ENCODE data around the gene CNOT3. TPM values are rescaled to one million over a fixed set of nuclear protein-coding genes. Genes with fewer than 3 reads are reported as not detected.
A peak's percentile ranks its signal among the peaks of the same experiment; 100 is the strongest.

CNOT3 gene
- total RNA-seq, 5 donors from 2014 or later (not counting 1 experiment from before 2014, with no cell fraction given): 45.9 to 83.1 (median 77.0) TPM

DNA sequence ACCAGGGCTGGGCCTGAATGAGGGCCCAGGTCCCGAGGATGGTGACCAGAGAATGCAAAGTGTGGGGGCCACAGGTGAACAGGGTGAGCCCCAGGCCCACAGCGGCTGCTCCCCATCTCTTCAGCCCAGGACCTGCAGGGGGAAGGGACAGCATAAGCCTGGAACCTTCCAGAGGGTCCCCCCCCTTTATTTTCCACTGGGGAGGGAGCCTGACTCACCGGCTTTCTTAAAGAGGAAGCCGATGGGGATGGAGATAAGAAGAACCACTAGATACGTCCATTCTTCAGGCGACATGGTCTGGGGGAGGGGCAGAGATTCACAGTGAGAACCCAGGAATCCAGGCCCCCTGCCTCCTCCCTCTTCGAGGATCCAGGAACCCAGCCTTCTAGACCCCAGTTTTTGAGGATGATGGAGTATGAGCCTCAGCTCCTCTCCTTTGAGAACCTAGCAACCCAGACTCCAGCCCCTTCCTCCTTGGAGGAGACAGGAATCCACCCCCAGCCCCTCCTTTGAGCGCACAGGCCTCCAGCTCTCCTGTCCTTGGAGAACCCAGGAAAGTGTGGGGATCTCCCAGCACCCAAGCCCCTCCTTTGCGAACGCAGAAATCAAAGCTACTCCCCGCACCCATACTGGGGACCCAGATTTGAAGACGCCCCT, 50.8 kb downstream of the CNOT3 start:
- 27% methylated on average over 7 of the region's 12 CpGs for WGBS (ENCODE audit: insufficient coverage)
- peaks cover 2 to 17% of the 10 kb centered on the region in 2 donors for H3K36me3 ChIP-seq (ENCODE audit: control insufficient read depth in 2 of 2, extremely low read depth in 1 of 2, insufficient read depth in 1 of 2, low read length in 1 of 2)
- ChIA-PET POLR2A (interaction anchor here (0.7 to 1.2 kb wide), 2 partner anchors 29 to 44 kb away, joined by 3 to 6 read pairs; partner anchors contain the start of gene LENG1 (in 1 of the 2)), CTCF (interaction anchor here in 1 of 2 donors (0.6 to 1.7 kb wide), 6 partner anchors 11 to 1466 kb away, joined by 3 to 12 read pairs (median 4); no protein-coding TSS in a partner anchor)
- Mint-ChIP-seq H3K27me3 (no peaks in the 10 kb centered on the region), H3K4me3 (peak overlapping the region; percentile 78 to 92 (median 92)), H3K4me1 (peaks cover 39 to 49% (median 41%) of the 10 kb centered on the region in 3 donors), H3K36me3 (peaks cover 5% of the 10 kb centered on the region), H3K27ac (peak overlapping the region; percentile 76 to 78), H3K9me3 (no peaks in the 10 kb centered on the region)
- peak overlapping the region; percentile 53 to 67 for H3K4me3 ChIP-seq (ENCODE audit: control insufficient read depth in 1 of 2, extremely low read depth in 1 of 2, low read length in 1 of 2)
- ATAC-seq (replicated peaks in 1 of 4) (no peak), DNase-seq (peak in 10 of 35 experiments; percentile 18 to 57 (median 36))
- H3K27ac ChIP-seq (ENCODE audit: low read length): peak overlapping the region; percentile 62
- H3K9me3 ChIP-seq: no peaks in the 10 kb centered on the region
- peaks cover 17 to 27% of the 10 kb centered on the region in 2 experiments for H3K4me1 ChIP-seq (ENCODE audit: control insufficient read depth in 1 of 2, extremely low read depth in 1 of 2, insufficient read depth in 2 of 2, low read length in 2 of 2)
- H3K27me3 ChIP-seq (replicated peaks in 1 of 2; ENCODE audit: control insufficient read depth in 2 of 2, extremely low read depth in 1 of 2, insufficient read depth in 2 of 2, low read length in 1 of 2): no peaks in the 10 kb centered on the region

DNA sequence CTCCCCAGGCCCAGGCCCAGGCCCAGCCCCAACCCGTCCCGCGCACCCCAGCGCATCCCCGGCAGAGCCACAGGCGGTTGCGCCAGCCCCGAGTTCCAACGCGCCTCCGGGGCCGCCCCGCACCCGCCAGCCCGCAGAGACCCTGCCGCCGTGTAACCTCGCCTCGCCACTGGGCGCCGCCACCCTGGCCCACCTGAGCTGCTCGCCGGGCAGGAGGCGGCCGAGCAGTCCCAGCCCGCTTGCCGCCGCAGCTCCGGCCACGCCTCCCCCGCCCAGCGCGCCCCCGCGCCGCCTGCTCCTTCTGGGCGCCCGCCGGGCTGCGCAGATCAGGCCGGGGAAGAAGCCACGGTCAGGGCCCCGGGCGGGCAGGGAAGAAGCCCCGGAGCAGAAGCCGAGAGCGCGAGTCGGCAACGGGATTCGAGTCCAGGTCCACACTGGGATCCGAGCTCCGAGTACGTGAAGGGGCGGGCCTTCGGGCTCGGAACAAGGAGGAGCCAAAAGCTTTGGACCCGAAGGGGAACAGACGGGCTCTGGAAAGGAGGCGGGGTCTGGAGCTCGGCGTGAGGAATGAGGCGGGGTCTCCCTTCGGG, 51.7 kb downstream of the CNOT3 start, which contains the start of gene MBOAT7:
TSS of gene MBOAT7 (minus strand) at position 436 of the 590 bp plus-strand sequence. CDS start 1,072 bp downstream, outside the sequence.
- DNase-seq (peak in 8 of 35 experiments; percentile 20 to 52 (median 40)), ATAC-seq (replicated peaks in 1 of 4) (peak in 2 of 4 experiments; percentile 0 to 1)
- Histone ChIP-seq H3K27ac (ENCODE audit: low read length) (peak within 1 kb of the TSS; percentile 100), H3K27me3 (replicated peaks in 1 of 2; ENCODE audit: control insufficient read depth in 2 of 2, extremely low read depth in 1 of 2, insufficient read depth in 2 of 2, low read length in 1 of 2) (no peaks in the 10 kb centered on the region), H3K36me3 (ENCODE audit: control insufficient read depth in 2 of 2, extremely low read depth in 1 of 2, insufficient read depth in 1 of 2, low read length in 1 of 2) (peaks cover 2 to 26% of the 10 kb centered on the region in 2 donors), H3K9me3 (no peaks in the 10 kb centered on the region), H3K4me3 (ENCODE audit: control insufficient read depth in 1 of 2, extremely low read depth in 1 of 2, low read length in 1 of 2) (peak within 1 kb of the TSS; percentile 67 to 84), H3K4me1 (ENCODE audit: control insufficient read depth in 1 of 2, extremely low read depth in 1 of 2, insufficient read depth in 2 of 2, low read length in 2 of 2) (peaks cover 17 to 27% of the 10 kb centered on the region in 2 experiments)
- WGBS (ENCODE audit: insufficient coverage): under 1% methylated on average over 56 of the region's 64 CpGs
- ChIA-PET POLR2A (interaction anchor here (0.6 to 2.4 kb wide), 10 partner anchors 10 to 1465 kb away, joined by 3 to 30 read pairs (median 5); partner anchors contain the start of genes RPS9 (in 2 of the 2), CNOT3 (in 1 of the 2), LENG1 (in 1 of the 2) and MYADM (in 1 of the 2)), CTCF (interaction anchor here in 1 of 2 donors (0.5 to 3.2 kb wide), 11 partner anchors 12 to 1465 kb away, joined by 3 to 26 read pairs (median 4); partner anchors contain the start of genes CNOT3 and RPS9)
- peaks cover 42 to 52% (median 43%) of the 10 kb centered on the region in 3 donors for H3K4me1 Mint-ChIP-seq
- peak within 1 kb of the TSS; percentile 99 to 100 for H3K27ac Mint-ChIP-seq
- H3K27me3 Mint-ChIP-seq: no peaks in the 10 kb centered on the region
- peak within 1 kb of the TSS; percentile 87 to 92 (median 92) for H3K4me3 Mint-ChIP-seq
- no peaks in the 10 kb centered on the region for H3K9me3 Mint-ChIP-seq
- H3K36me3 Mint-ChIP-seq: peaks cover 7% of the 10 kb centered on the region

DNA sequence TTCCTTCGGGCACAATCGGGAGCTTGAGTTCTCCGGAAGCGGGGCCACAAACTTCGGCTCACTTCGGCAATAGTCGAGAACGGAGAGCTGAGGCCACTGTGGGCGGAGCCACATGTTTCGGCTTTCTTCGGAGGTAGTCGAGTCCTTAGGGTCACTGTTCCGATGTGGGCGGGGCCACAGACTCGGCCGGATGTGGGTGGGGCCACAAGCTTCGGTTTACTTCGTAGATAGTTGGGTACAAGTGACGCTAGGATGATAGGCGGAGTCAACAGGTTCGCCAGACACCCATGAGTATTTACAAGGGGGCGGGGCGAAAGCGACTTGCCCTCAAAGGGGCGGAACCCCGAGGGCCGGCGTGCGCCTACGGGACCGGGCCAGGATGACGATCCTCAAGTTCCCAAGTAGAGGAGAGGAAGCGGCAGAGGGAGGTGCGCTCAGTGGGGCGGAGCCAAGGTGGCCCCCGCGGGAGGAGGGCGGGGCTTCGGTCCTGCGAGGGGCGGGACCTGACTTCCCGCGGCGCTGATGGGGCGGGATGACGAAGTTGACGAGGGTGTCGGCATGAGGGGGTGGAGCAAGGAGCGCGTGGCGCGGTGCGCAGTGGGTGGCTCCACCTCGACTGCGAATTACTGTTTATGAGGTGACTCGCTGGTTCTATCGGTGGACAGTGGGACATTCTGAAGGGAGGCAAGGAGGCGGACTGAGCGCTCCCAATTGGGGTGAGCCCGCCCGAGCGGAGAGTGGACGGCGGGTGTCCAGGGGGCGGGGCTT, 52.4 kb downstream of the CNOT3 start:
- H3K36me3 ChIP-seq (ENCODE audit: control insufficient read depth in 2 of 2, extremely low read depth in 1 of 2, insufficient read depth in 1 of 2, low read length in 1 of 2): peaks cover 2 to 30% of the 10 kb centered on the region in 2 donors
- DNase-seq (peak; percentile 99 to 100 (median 100)), ATAC-seq (replicated peaks in 1 of 4) (peak; percentile 58 to 64 (median 61))
- no peaks in the 10 kb centered on the region for H3K9me3 ChIP-seq
- peak overlapping the region; percentile 87 to 92 (median 92) for H3K4me3 Mint-ChIP-seq
- no peaks in the 10 kb centered on the region for H3K27me3 Mint-ChIP-seq
- H3K9me3 Mint-ChIP-seq: no peaks in the 10 kb centered on the region
- peak overlapping the region; percentile 100 for H3K27ac ChIP-seq (ENCODE audit: low read length)
- 0% methylated on average over 64 of the region's 65 CpGs for WGBS (ENCODE audit: insufficient coverage)
- no peaks in the 10 kb centered on the region for H3K27me3 ChIP-seq (replicated peaks in 1 of 2; ENCODE audit: control insufficient read depth in 2 of 2, extremely low read depth in 1 of 2, insufficient read depth in 2 of 2, low read length in 1 of 2)
- H3K4me1 Mint-ChIP-seq: peaks cover 42 to 52% (median 43%) of the 10 kb centered on the region in 3 donors
- peaks cover 17 to 27% of the 10 kb centered on the region in 2 experiments for H3K4me1 ChIP-seq (ENCODE audit: control insufficient read depth in 1 of 2, extremely low read depth in 1 of 2, insufficient read depth in 2 of 2, low read length in 2 of 2)
- CTCF ChIA-PET: interaction anchor here in 1 of 2 donors (0.9 to 3.2 kb wide), 12 partner anchors 9 to 1464 kb away, joined by 3 to 26 read pairs (median 4); partner anchors contain the start of genes CNOT3, LENG1 and RPS9
- POLR2A ChIA-PET: interaction anchor here (0.6 to 2.4 kb wide), 13 partner anchors 9 to 1464 kb away, joined by 3 to 30 read pairs (median 5); partner anchors contain the start of genes RPS9 (in 2 of the 2), CNOT3 (in 1 of the 2), LENG1 (in 1 of the 2) and MYADM (in 1 of the 2)
- H3K4me3 ChIP-seq (ENCODE audit: control insufficient read depth in 1 of 2, extremely low read depth in 1 of 2, low read length in 1 of 2): peak overlapping the region; percentile 67 to 84
- H3K36me3 Mint-ChIP-seq: peaks cover 7% of the 10 kb centered on the region
- H3K27ac Mint-ChIP-seq: peak overlapping the region; percentile 99 to 100

DNA sequence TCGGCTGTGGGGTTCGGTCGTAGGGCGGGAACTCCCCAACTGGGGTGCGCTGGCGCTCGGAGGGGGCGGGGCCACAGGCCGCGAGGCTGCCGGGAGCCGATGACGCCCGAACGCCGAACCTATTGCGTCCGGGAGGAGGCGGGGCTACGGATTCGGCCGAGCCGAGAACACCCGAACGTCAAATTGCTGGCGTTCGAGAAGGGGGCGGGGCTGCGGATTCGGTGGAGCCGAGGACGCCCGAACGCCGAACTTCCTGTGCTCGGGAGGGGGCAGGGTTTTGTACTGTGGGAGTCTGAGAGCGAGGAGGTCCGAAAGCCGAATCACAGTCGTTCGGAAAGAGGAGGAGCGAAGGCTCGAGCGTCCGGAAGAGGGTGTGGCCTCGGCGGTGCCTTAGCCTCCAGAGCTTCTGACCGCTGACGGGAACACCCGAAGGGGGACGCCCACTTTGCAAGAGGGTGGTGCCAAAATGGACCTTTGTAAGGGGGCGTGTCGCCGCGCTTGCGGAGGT, 53.0 kb downstream of the CNOT3 start:
- Histone ChIP-seq H3K4me1 (ENCODE audit: control insufficient read depth in 1 of 2, extremely low read depth in 1 of 2, insufficient read depth in 2 of 2, low read length in 2 of 2) (peaks cover 17 to 27% of the 10 kb centered on the region in 2 experiments), H3K36me3 (ENCODE audit: control insufficient read depth in 2 of 2, extremely low read depth in 1 of 2, insufficient read depth in 1 of 2, low read length in 1 of 2) (peaks cover 2 to 34% of the 10 kb centered on the region in 2 donors), H3K9me3 (no peaks in the 10 kb centered on the region), H3K27ac (ENCODE audit: low read length) (peak overlapping the region; percentile 100), H3K4me3 (ENCODE audit: control insufficient read depth in 1 of 2, extremely low read depth in 1 of 2, low read length in 1 of 2) (peak overlapping the region; percentile 79 to 84), H3K27me3 (replicated peaks in 1 of 2; ENCODE audit: control insufficient read depth in 2 of 2, extremely low read depth in 1 of 2, insufficient read depth in 2 of 2, low read length in 1 of 2) (no peaks in the 10 kb centered on the region)
- Mint-ChIP-seq H3K4me1 (peaks cover 42 to 52% (median 43%) of the 10 kb centered on the region in 3 donors), H3K9me3 (no peaks in the 10 kb centered on the region), H3K4me3 (peak overlapping the region; percentile 87 to 92 (median 92)), H3K36me3 (peaks cover 11% of the 10 kb centered on the region), H3K27me3 (no peaks in the 10 kb centered on the region), H3K27ac (peak overlapping the region; percentile 99 to 100)
- ATAC-seq (replicated peaks in 1 of 4) (peak; percentile 64 to 67 (median 66)), DNase-seq (peak; percentile 99 to 100 (median 100))
- CTCF ChIA-PET: interaction anchor here in 1 of 2 donors (1.0 to 3.2 kb wide), 5 partner anchors 8 to 53 kb away, joined by 3 to 26 read pairs (median 5); partner anchors contain the start of genes CNOT3 and LENG1
- 0% methylated on average over 51 of the region's 56 CpGs for WGBS (ENCODE audit: insufficient coverage)
- POLR2A ChIA-PET: interaction anchor here in 1 of 2 donors (1.0 to 2.4 kb wide), 4 partner anchors 10 to 76 kb away, joined by 4 to 18 read pairs (median 6); partner anchors contain the start of genes CNOT3, RPS9 and TFPT

DNA sequence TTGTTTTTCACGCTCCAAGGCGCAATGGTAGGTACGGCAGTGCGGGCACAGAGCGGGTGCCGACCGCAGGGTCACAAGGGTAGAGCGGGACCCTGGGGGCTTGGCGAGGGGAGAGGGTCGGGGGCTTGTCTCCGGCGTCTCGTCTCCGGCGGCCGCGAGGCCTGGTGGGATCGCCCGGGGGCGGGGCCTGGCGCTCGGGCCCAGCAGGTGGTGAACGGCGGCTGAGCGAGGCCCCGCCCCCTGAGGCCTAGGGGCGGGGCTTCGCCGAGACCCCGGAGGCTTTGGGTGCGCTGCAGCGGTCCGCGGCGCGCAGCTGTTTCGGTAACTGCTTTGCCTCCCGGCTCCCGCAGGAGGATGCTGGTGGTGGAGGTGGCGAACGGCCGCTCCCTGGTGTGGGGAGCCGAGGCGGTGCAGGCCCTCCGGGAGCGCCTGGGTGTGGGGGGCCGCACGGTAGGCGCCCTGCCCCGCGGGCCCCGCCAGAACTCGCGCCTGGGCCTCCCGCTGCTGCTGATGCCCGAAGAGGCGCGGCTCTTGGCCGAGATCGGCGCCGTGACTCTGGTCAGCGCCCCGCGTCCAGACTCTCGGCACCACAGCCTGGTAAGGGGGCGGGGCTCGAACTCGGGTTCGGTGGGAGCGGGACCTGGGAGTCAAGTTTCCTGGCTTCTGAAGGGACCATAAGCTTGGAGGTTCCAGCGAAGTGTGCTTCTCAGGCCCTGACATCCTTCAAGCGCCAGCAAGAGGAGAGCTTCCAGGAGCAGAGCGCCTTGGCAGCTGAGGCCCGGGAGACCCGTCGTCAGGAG, 53.6 kb downstream of the CNOT3 start, which contains the start of gene TSEN34:
TSS of gene TSEN34 (plus strand) at position 298 of the 800 bp plus-strand sequence. CDS start at position 355, 57 bp downstream.
- Histone ChIP-seq H3K36me3 (ENCODE audit: control insufficient read depth in 2 of 2, extremely low read depth in 1 of 2, insufficient read depth in 1 of 2, low read length in 1 of 2) (peaks cover 2 to 35% of the 10 kb centered on the region in 2 donors), H3K27me3 (replicated peaks in 1 of 2; ENCODE audit: control insufficient read depth in 2 of 2, extremely low read depth in 1 of 2, insufficient read depth in 2 of 2, low read length in 1 of 2) (no peaks in the 10 kb centered on the region), H3K27ac (ENCODE audit: low read length) (peak within 1 kb of the TSS; percentile 100), H3K9me3 (no peaks in the 10 kb centered on the region), H3K4me1 (ENCODE audit: control insufficient read depth in 1 of 2, extremely low read depth in 1 of 2, insufficient read depth in 2 of 2, low read length in 2 of 2) (peaks cover 17 to 27% of the 10 kb centered on the region in 2 experiments), H3K4me3 (ENCODE audit: control insufficient read depth in 1 of 2, extremely low read depth in 1 of 2, low read length in 1 of 2) (peak within 1 kb of the TSS; percentile 79 to 84)
- CTCF ChIA-PET: interaction anchor here (0.6 to 3.2 kb wide), 6 partner anchors 7 to 54 kb away, joined by 3 to 26 read pairs (median 5); partner anchors contain the start of genes CNOT3 (in 1 of the 2), LENG1 (in 1 of the 2) and RPS9 (in 1 of the 2)
- ATAC-seq (replicated peaks in 1 of 4): peak; percentile 36 to 44 (median 38)
- DNase-seq: peak in 20 of 35 experiments; percentile 75 to 94 (median 84)
- 2% methylated on average over 77 of the region's 77 CpGs for WGBS (ENCODE audit: insufficient coverage)
- H3K27ac Mint-ChIP-seq: peak within 1 kb of the TSS; percentile 99 to 100
- POLR2A ChIA-PET: interaction anchor here in 1 of 2 donors (1.0 to 2.4 kb wide), 4 partner anchors 10 to 76 kb away, joined by 4 to 18 read pairs (median 6); partner anchors contain the start of genes CNOT3, RPS9 and TFPT
- peaks cover 13% of the 10 kb centered on the region for H3K36me3 Mint-ChIP-seq
- H3K4me1 Mint-ChIP-seq: peaks cover 42 to 52% (median 43%) of the 10 kb centered on the region in 3 donors
- H3K4me3 Mint-ChIP-seq: peak within 1 kb of the TSS; percentile 87 to 92 (median 92)
- H3K9me3 Mint-ChIP-seq: no peaks in the 10 kb centered on the region
- H3K27me3 Mint-ChIP-seq: no peaks in the 10 kb centered on the region
